H1 (cell line): Measurements from ENCODE around the gene CCDC178. TPM values are rescaled to one million over a fixed set of nuclear protein-coding genes. Genes with fewer than 3 reads are reported as not detected.

Experiments
- CTCF ChIA-PET: fragments of 300-600 bp; sonication (Branson Sonifier 250); formaldehyde crosslinking; loops from one replicate; lab custom pipeline; 2021; ENCODE audit not compliant: partially characterized antibody; lab: Charles Lee
- POLR2A ChIA-PET: fragments of 300-600 bp; sonication (Branson Sonifier 250); formaldehyde crosslinking; loops from one replicate; lab custom pipeline; 2021; ENCODE audit warnings: inconsistent platforms; ENCODE audit not compliant: partially characterized antibody; lab: Charles Lee
- DNase-seq, 2 experiments: peaks; one replicate each; pipeline versions ENCODE4 v3.0.0 to v3.0.0-alpha.2; 2010 to 2022; ENCODE audit warnings: low spot score in 2 of 2, low read depth in 1 of 2, mixed read lengths in 1 of 2
- FAIRE-seq: peaks from 2 replicates; lab custom pipeline; 2011; peaks lifted over from hg19 to GRCh38; lab: Jason Lieb, UNC
- H2AFZ ChIP-seq: 2 replicates; pipeline ENCODE4 v1.8.1; 2012; ENCODE audit warnings: low read length, inconsistent platforms
- H2AK5ac ChIP-seq: 2 replicates; pipeline ENCODE4 v1.6.1; 2013; ENCODE audit warnings: low read depth, low read length
- H2BK120ac ChIP-seq: replicated peaks from 2 replicates; pipeline ENCODE3; 2013; ENCODE audit warnings: low read depth, low read length, inconsistent platforms
- H2BK12ac ChIP-seq: 2 replicates; pipeline ENCODE4 v1.6.1; 2013; ENCODE audit warnings: low read depth, low read length
- H2BK15ac ChIP-seq: 2 replicates; pipeline ENCODE4 v1.6.1; 2013; ENCODE audit warnings: low read length
- H2BK20ac ChIP-seq: 2 replicates; pipeline ENCODE4 v1.6.1; 2013; ENCODE audit warnings: low read length
- H2BK5ac ChIP-seq: 2 replicates; pipeline ENCODE4 v1.6.1; 2013; ENCODE audit warnings: low read depth, low read length
- H3K14ac ChIP-seq: 2 replicates; pipeline ENCODE4 v1.6.1; 2013; ENCODE audit warnings: inconsistent platforms; ENCODE audit not compliant: insufficient read length
- H3K18ac ChIP-seq: 2 replicates; pipeline ENCODE4 v1.6.1; 2013; ENCODE audit warnings: low read length; ENCODE audit errors: extremely low read depth
- H3K23ac ChIP-seq: 2 replicates; pipeline ENCODE4 v1.6.1; 2013; ENCODE audit warnings: inconsistent platforms; ENCODE audit not compliant: insufficient read length
- H3K23me2 ChIP-seq: 2 replicates; pipeline ENCODE4 v1.6.1; 2013; ENCODE audit warnings: low read depth, low read length
- H3K27ac ChIP-seq: 2 replicates; pipeline ENCODE4 v1.6.1; 2011; ENCODE audit warnings: low read depth, low read length, inconsistent platforms
- H3K27me3 ChIP-seq, 4 experiments: replicated peaks in 1 of 4; 1 replicate in 1 of 4; 2 replicates in 3 of 4; pipeline versions ENCODE4 v1.6.1 to v1.8.1; 2011 to 2013; ENCODE audit warnings: low read length in 3 of 4, mild to moderate bottlenecking in 3 of 4, inconsistent platforms in 2 of 4, mixed read lengths in 2 of 4, moderate library complexity in 1 of 4; ENCODE audit not compliant: control insufficient read depth in 3 of 4, insufficient read depth in 3 of 4; ENCODE audit errors: extremely low read depth in 1 of 4
- H3K36me3 ChIP-seq, 4 experiments: 2 replicates each; pipeline versions ENCODE4 v1.6.1 to v1.8.1; 2011 to 2013; ENCODE audit warnings: mild to moderate bottlenecking in 4 of 4, low read length in 3 of 4, moderate library complexity in 2 of 4, control low read depth in 1 of 4, inconsistent platforms in 1 of 4; ENCODE audit not compliant: insufficient read depth in 4 of 4, control insufficient read depth in 2 of 4
- H3K4ac ChIP-seq: replicated peaks from 2 replicates; pipeline ENCODE3; 2013; ENCODE audit warnings: low read length, low read depth, mixed read lengths, inconsistent platforms; ENCODE audit not compliant: insufficient read length
- H3K4me1 ChIP-seq, 4 experiments: replicated peaks in 1 of 4; 1 replicate in 1 of 4; 2 replicates in 3 of 4; pipeline versions ENCODE4 v1.6.1 to v1.8.1; 2011 to 2013; ENCODE audit warnings: low read length in 3 of 4, inconsistent platforms in 2 of 4, mixed read lengths in 1 of 4; ENCODE audit not compliant: insufficient read depth in 4 of 4, control insufficient read depth in 3 of 4
- H3K4me2 ChIP-seq, 2 experiments: 2 replicates each; pipeline versions ENCODE4 v1.6.1 to v1.8.1; 2011 to 2013; ENCODE audit warnings: low read depth in 2 of 2, low read length in 2 of 2, control low read depth in 1 of 2, inconsistent platforms in 1 of 2, mild to moderate bottlenecking in 1 of 2; ENCODE audit not compliant: insufficient read depth in 1 of 2
- H3K4me3 ChIP-seq, 4 experiments: fragments of 200-600, 300-600 bp in 1 of 4; sonication (generic), shearing (Covaris generic), sonication (Bioruptor Twin) in 1 of 4; 2 replicates each; pipeline versions ENCODE4 v1.5.1 to v1.8.1; 2011 to 2016; ENCODE audit warnings: low read length in 4 of 4, low read depth in 3 of 4, control low read depth in 2 of 4, inconsistent platforms in 2 of 4, mild to moderate bottlenecking in 2 of 4, mixed read lengths in 1 of 4, moderate library complexity in 1 of 4; ENCODE audit not compliant: insufficient read depth in 2 of 4; ENCODE audit errors: extremely low read depth in 1 of 4
- H3K56ac ChIP-seq: replicated peaks from 2 replicates; pipeline ENCODE3; 2013; ENCODE audit warnings: low read depth, mild to moderate bottlenecking, mixed read lengths, low read length, inconsistent platforms; ENCODE audit not compliant: insufficient read length
- H3K79me1 ChIP-seq: 2 replicates; pipeline ENCODE4 v1.6.1; 2013; ENCODE audit warnings: low read depth, low read length, control low read depth
- H3K79me2 ChIP-seq, 2 experiments: 2 replicates each; pipeline versions ENCODE4 v1.6.1 to v1.8.1; 2012 to 2013; ENCODE audit warnings: low read length in 2 of 2, mild to moderate bottlenecking in 2 of 2, inconsistent platforms in 1 of 2; ENCODE audit not compliant: insufficient read depth in 2 of 2, control insufficient read depth in 1 of 2
- H3K9ac ChIP-seq, 4 experiments: replicated peaks in 1 of 4; 1 replicate in 1 of 4; 2 replicates in 3 of 4; pipeline versions ENCODE4 v1.6.1 to v1.8.1; 2011 to 2013; ENCODE audit warnings: low read depth in 3 of 4, low read length in 3 of 4, control low read depth in 2 of 4, mild to moderate bottlenecking in 2 of 4, moderate library complexity in 2 of 4, inconsistent platforms in 1 of 4; ENCODE audit errors: extremely low read depth in 1 of 4
- H3K9me3 ChIP-seq, 2 experiments: 2 replicates each; pipeline versions ENCODE4 v1.6.1 to v1.8.1; 2012 to 2013; ENCODE audit warnings: mild to moderate bottlenecking in 2 of 2, moderate library complexity in 2 of 2, control low read depth in 1 of 2, inconsistent platforms in 1 of 2, low read depth in 1 of 2, low read length in 1 of 2, mixed read lengths in 1 of 2; ENCODE audit not compliant: insufficient read depth in 2 of 2
- H4K20me1 ChIP-seq, 2 experiments: replicated peaks in 1 of 2; 2 replicates each; pipeline versions ENCODE3 to v1.8.1; 2011 to 2013; ENCODE audit warnings: inconsistent platforms in 2 of 2, low read length in 2 of 2, mild to moderate bottlenecking in 1 of 2; ENCODE audit not compliant: insufficient read depth in 2 of 2, control insufficient read depth in 1 of 2
- H4K5ac ChIP-seq: 2 replicates; pipeline ENCODE4 v1.6.1; 2013; ENCODE audit warnings: low read length, low read depth, mixed read lengths, inconsistent platforms; ENCODE audit not compliant: insufficient read length
- H4K8ac ChIP-seq: 2 replicates; pipeline ENCODE4 v1.8.0; 2013; ENCODE audit warnings: mild to moderate bottlenecking, moderate library complexity, low read length, inconsistent platforms; ENCODE audit not compliant: insufficient read depth; ENCODE audit errors: extremely low read depth
- H4K91ac ChIP-seq: replicated peaks from 2 replicates; pipeline ENCODE3; 2013; ENCODE audit warnings: low read length, mixed read lengths, inconsistent platforms; ENCODE audit not compliant: insufficient read length
- BCL11A ChIP-seq, 2 experiments: IDR thresholded peaks; one replicate each; pipeline ENCODE4 v1.6.1; 2011; ENCODE audit warnings: low read depth in 2 of 2, low read length in 2 of 2, mild to moderate bottlenecking in 2 of 2
- CHD2 ChIP-seq: IDR thresholded peaks from 2 replicates; pipeline ENCODE4 v1.6.1; 2012; ENCODE audit warnings: low read length, improper control_type of control experiment
- GABPA ChIP-seq: IDR thresholded peaks from 2 replicates; pipeline ENCODE4 v1.6.1; 2011; ENCODE audit warnings: mild to moderate bottlenecking, low read length, moderate library complexity, borderline replicate concordance; ENCODE audit not compliant: insufficient read depth
- MAX ChIP-seq: IDR thresholded peaks from 2 replicates; pipeline ENCODE4 v1.6.1; 2012; ENCODE audit warnings: inconsistent platforms
- NRF1 ChIP-seq: IDR thresholded peaks from 2 replicates; pipeline ENCODE4 v1.6.1; 2011; ENCODE audit warnings: mild to moderate bottlenecking, low read depth, low read length, improper control_type of control experiment
- RAD21 ChIP-seq, 2 experiments: IDR thresholded peaks in 1 of 2; conservative IDR thresholded peaks in 1 of 2; 2 replicates each; pipeline ENCODE4 v1.6.1; 2011; ENCODE audit warnings: low read depth in 2 of 2, low read length in 2 of 2, improper control_type of control experiment in 1 of 2, inconsistent platforms in 1 of 2, mild to moderate bottlenecking in 1 of 2, moderate library complexity in 1 of 2
- RNF2 ChIP-seq: fragments of 200-900, 300-1000 bp; sonication (generic); IDR thresholded peaks from 2 replicates; pipeline ENCODE4 v1.7.1; 2016; ENCODE audit warnings: borderline replicate concordance, low read depth, mild to moderate bottlenecking, antibody characterized with exemption, low read length; ENCODE audit not compliant: poor library complexity, severe bottlenecking; ENCODE audit errors: missing control alignments
- SP1 ChIP-seq: IDR thresholded peaks from 2 replicates; pipeline ENCODE4 v1.6.1; 2011; ENCODE audit warnings: low read depth, low read length
- TCF12 ChIP-seq: IDR thresholded peaks from 2 replicates; pipeline ENCODE4 v1.6.1; 2011; ENCODE audit warnings: low read depth, mild to moderate bottlenecking, low read length
- TEAD4 ChIP-seq: IDR thresholded peaks from 2 replicates; pipeline ENCODE4 v1.6.1; 2012; ENCODE audit warnings: low read depth, low read length, inconsistent platforms, mixed read lengths
- YY1 ChIP-seq: IDR thresholded peaks from 2 replicates; pipeline ENCODE4 v1.6.1; 2011; ENCODE audit warnings: low read depth, mild to moderate bottlenecking, low read length
- WGBS, 2 experiments: shearing (Covaris generic) in 1 of 2; methylation state at CpG; one replicate each; pipeline versions ENCODE4 v1.1.6 to v1.1.7; 2013 to 2015; ENCODE audit warnings: low lambda C conversion rate in 2 of 2, mixed read lengths in 2 of 2, inconsistent platforms in 1 of 2, low coverage in 1 of 2, missing lambda C conversion rate in 1 of 2; ENCODE audit not compliant: insufficient replicate concordance in 2 of 2, insufficient coverage in 1 of 2, insufficient read length in 1 of 2; ENCODE audit errors: extremely low coverage in 1 of 2, missing lambda C conversion rate in 1 of 2; 5-methylcytosine and 5-hydroxymethylcytosine counted together
- polyA plus RNA-seq, 7 experiments: library from polyadenylated mRNA; depleted of rRNA in 3 of 7; stranded (reverse) in 5 of 7; unstranded in 2 of 7; fragments of >200 nt in 5 of 7; fragments of 200-250 nt in 2 of 7; gene quantifications; 1 replicate in 5 of 7; 2 replicates in 1 of 7; 4 replicates in 1 of 7; pipeline versions ENCODE4 v1.2.1 to v1.2.3, GENCODE V29; 2011 to 2013; ENCODE audit warnings: missing spikeins in 2 of 7, mixed read lengths in 2 of 7
- total RNA-seq: library from RNA; stranded (reverse); fragmentation: NEBNext Ultra II Directional; extraction: Animal tissue kit (Norgen Biotek cat#: 25700); gene quantifications from 2 replicates; pipeline ENCODE4 v1.2.1, GENCODE V29; 2021

CCDC178 gene
- total and polyA plus RNA-seq, 2 of the 8 experiments (the other 6 are each of a cell fraction or from before 2014, with no cell fraction given) = not detected

- H2BK120ac ChIP-seq = no peak overlapping the region
- no peak overlapping the region; the same call in 1 of the 2 replicates for H2AFZ ChIP-seq
- no peaks in the 10 kb centered on the region for H3K4me1 ChIP-seq
- no peak overlapping the region for H3K14ac ChIP-seq
- H3K56ac ChIP-seq = no peak overlapping the region
- no peaks in the 10 kb centered on the region for H3K23me2 ChIP-seq
- H3K9ac ChIP-seq = no peak overlapping the region
- no peak overlapping the region for H2BK15ac ChIP-seq
- no peaks in the 10 kb centered on the region for H3K27me3 ChIP-seq
- no peak overlapping the region for H4K5ac ChIP-seq
- H3K18ac ChIP-seq = no peak overlapping the region
- no peaks in the 10 kb centered on the region for H3K79me2 ChIP-seq
- CTCF ChIA-PET = interaction anchor here (0.5 to 1.1 kb wide), 3 partner anchors 18 to 278 kb away, joined by 3 to 5 read pairs (median 3); no protein-coding TSS in a partner anchor
- H3K79me1 ChIP-seq = no peaks in the 10 kb centered on the region
- no peak overlapping the region for H3K4me2 ChIP-seq
- no peaks in the 10 kb centered on the region for H3K9me3 ChIP-seq
- 91% methylated on average over 4 of the region's 4 CpGs; no CpG with 5 or more reads in 1 of the 2 experiments for WGBS, 2 experiments
- H4K8ac ChIP-seq = no peak overlapping the region
- H2BK20ac ChIP-seq = no peak overlapping the region
- H3K4ac ChIP-seq = no peak overlapping the region
- DNase-seq (no peak), FAIRE-seq (no peak)
- H4K91ac ChIP-seq = no peak overlapping the region
- H3K27ac ChIP-seq = no peak overlapping the region
- H3K4me3 ChIP-seq = no peak overlapping the region
- no peak overlapping the region for H2AK5ac ChIP-seq
- no peak overlapping the region for H2BK12ac ChIP-seq
- H3K23ac ChIP-seq = no peak overlapping the region
- no peak overlapping the region for H2BK5ac ChIP-seq
- H4K20me1 ChIP-seq = no peaks in the 10 kb centered on the region
- no peaks in the 10 kb centered on the region for H3K36me3 ChIP-seq
- TF ChIP-seq TEAD4 (no peak), MAX (no peak), YY1 (no peak), GABPA (no peak), RAD21 (IDR thresholded peaks at IDR 0.05 in 1 of 2, conservative IDR thresholded peaks at IDR 0.05 in 1 of 2; ENCODE audit: low read depth in 2 of 2, low read length in 2 of 2) (no peak), TCF12 (no peak), BCL11A (IDR thresholded peaks at IDR 0.05; ENCODE audit: low read depth in 2 of 2, low read length in 2 of 2) (no peak), CHD2 (no peak), NRF1 (no peak), SP1 (no peak), RNF2 (no peak)
- POLR2A ChIA-PET = no interaction called here
Measured at GRCh38 chr18:32974421-32975162, 465.9 kb downstream of the CCDC178 start.
